ENCODE measurements around the gene KREMEN1.
"Not testable (repeated sequence)": the region's sequence is repeated elsewhere in the genome, so short reads cannot be mapped to it uniquely, and the experiment has no call there.

Gene KREMEN1

GRCh38 chr22:29039148-29039547 lies 33.7 kb upstream of the KREMEN1 start:
- DNase-seq (ENCODE audit: low read depth, low spot score), result no peak
- TF ChIP-seq, protein P1, sequence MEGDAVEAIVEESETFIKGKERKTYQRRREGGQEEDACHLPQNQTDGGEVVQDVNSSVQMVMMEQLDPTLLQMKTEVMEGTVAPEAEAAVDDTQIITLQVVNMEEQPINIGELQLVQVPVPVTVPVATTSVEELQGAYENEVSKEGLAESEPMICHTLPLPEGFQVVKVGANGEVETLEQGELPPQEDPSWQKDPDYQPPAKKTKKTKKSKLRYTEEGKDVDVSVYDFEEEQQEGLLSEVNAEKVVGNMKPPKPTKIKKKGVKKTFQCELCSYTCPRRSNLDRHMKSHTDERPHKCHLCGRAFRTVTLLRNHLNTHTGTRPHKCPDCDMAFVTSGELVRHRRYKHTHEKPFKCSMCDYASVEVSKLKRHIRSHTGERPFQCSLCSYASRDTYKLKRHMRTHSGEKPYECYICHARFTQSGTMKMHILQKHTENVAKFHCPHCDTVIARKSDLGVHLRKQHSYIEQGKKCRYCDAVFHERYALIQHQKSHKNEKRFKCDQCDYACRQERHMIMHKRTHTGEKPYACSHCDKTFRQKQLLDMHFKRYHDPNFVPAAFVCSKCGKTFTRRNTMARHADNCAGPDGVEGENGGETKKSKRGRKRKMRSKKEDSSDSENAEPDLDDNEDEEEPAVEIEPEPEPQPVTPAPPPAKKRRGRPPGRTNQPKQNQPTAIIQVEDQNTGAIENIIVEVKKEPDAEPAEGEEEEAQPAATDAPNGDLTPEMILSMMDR (IDR thresholded peaks at IDR 0.05; ENCODE audit: low read depth, low read length), result no peak
- in situ Hi-C loops (cut with HindIII; ENCODE audit: low sequenced_read_pairs), result no loop called here
- H3K4me3 ChIP-seq (ENCODE audit: low read depth, low read length), result no peak overlapping the region

GRCh38 chr22:29039684-29040083 lies 33.2 kb upstream of the KREMEN1 start:
- DNase-seq (ENCODE audit: low read depth, low spot score); H3K4me3 ChIP-seq (ENCODE audit: low read depth, low read length); in situ Hi-C loops (cut with HindIII; ENCODE audit: low sequenced_read_pairs): not testable (repeated sequence)

GRCh38 chr22:29040385-29041275 lies 32.2 kb upstream of the KREMEN1 start:
- in situ Hi-C loops (cut with HindIII; ENCODE audit: low sequenced_read_pairs), result no loop called here
- peak; percentile 92 for DNase-seq (ENCODE audit: low read depth, low spot score)
- no peak overlapping the region for H3K4me3 ChIP-seq (ENCODE audit: low read depth, low read length)
- TF ChIP-seq, protein P1 (IDR thresholded peaks at IDR 0.05; ENCODE audit: low read depth, low read length), result peak; percentile 96

GRCh38 chr22:29041408-29041807 lies 31.4 kb upstream of the KREMEN1 start:
- TF ChIP-seq, protein P1 (IDR thresholded peaks at IDR 0.05; ENCODE audit: low read depth, low read length), result no peak
- no peak overlapping the region for H3K4me3 ChIP-seq (ENCODE audit: low read depth, low read length)
- peak; percentile 85 for DNase-seq (ENCODE audit: low read depth, low spot score)
- in situ Hi-C loops (cut with HindIII; ENCODE audit: low sequenced_read_pairs), result no loop called here

DNA sequence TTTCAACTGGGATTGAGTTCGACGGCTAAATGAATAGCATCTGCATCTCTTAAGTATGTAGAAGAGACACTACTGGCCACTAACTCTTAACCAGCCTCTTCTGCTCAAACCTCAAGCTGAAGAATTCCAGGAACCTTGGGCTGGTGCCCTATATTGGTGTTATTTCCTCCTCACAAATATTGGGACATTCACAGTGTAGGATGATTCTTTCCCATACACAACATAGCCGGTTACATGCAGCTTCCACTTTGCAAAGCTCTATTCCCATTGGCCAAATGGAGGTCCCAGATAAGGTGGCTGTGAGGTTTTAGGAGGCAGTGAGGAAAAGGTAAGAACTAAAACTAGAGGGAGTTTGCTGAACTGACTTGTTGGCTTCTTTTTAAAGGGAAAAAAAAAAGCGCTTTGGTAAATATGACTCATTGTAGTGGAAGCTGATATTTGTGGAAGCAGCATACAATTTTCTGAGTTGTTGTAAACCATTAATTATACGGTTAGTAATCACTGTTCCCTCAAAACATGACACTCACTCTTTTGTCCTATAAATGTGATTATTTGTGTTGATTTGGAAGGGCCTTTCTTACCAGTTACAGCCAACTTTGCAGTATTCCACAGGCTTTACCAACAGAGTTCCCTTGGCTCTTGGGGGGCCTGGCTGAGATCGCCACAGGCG lies 28.8 kb upstream of the KREMEN1 start:
- H3K4me3 ChIP-seq (ENCODE audit: low read depth, low read length), result no peak overlapping the region
- TF ChIP-seq, protein P1 (IDR thresholded peaks at IDR 0.05; ENCODE audit: low read depth, low read length), result no peak
- peak; percentile 70 for DNase-seq (ENCODE audit: low read depth, low spot score)
- in situ Hi-C loops (cut with HindIII; ENCODE audit: low sequenced_read_pairs), result no loop called here

GRCh38 chr22:29044657-29045176 lies 28.1 kb upstream of the KREMEN1 start:
- H3K4me3 ChIP-seq (ENCODE audit: low read depth, low read length), result no peak overlapping the region
- TF ChIP-seq, protein P1 (IDR thresholded peaks at IDR 0.05; ENCODE audit: low read depth, low read length), result no peak
- DNase-seq (ENCODE audit: low read depth, low spot score), result peak; percentile 78

More at GRCh38 chr22:29044657-29045176, 28.1 kb upstream of the KREMEN1 start:
- in situ Hi-C loops (cut with HindIII; ENCODE audit: low sequenced_read_pairs), result no loop called here

Measured in astrocyte of the spinal cord (primary cell).